ENCODE measurements around the gene CCSER1.
"Not testable (repeated sequence)": the region's sequence is repeated elsewhere in the genome, so short reads cannot be mapped to it uniquely, and the experiment has no call there.

The CCSER1 gene

DNA sequence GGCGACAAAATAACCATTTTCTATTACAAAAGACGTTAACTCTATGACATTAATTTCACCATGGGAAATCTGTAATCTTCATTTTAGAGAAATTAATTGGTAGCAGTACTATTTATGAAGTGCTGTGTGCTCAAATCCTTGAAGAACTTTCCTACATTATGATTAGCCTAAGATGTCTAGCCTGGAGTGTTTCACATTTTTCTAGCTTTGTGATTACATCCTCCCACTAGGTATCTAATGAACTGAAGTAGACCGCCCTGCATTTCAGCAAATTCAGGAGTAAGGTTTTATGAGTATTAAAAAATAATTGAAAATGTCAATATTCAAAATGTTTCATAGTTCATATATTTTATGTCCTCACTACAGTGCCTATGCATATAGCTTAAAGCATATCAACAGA is 713.1 kb downstream of the CCSER1 start:
- DNase-seq (ENCODE audit: low spot score) = no peak

DNA sequence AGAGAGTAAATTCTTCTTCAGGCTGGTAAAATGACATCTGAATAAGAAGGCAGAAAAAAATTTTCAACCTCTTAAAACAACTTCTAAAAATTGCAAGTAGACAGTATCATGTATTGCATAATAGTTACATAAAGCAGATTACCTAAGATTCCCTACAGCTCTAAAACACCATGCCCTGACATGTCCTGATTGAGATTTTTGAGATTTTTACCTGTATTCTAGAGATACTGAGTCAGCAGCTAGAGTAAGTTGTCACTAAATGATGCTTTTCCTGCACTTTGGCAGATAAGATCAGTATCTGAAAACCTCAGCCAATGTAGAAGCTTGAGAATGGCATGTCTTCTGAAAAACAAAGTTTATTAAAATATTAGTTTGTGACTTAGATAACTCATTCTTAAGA is 713.6 kb downstream of the CCSER1 start:
- DNase-seq (ENCODE audit: low spot score) = no peak

DNA sequence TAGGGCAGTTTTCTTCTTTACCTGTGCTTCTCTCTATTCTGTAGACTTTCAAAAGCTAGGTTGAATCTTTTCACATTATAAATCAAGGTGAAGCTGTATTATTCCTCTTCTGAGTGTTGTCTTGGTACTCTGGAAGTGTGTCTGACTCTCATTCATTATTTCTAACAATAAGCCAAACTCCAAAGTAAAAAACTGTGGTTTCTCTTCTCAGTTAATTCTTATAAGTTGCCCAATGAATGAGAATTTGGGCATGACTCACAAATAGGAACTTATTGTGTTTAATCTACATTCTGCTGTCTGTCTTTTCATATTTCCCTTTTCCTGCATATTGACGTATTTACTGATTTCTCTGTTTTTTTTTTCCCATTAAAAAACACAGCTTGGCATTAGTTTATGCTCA is 714.5 kb downstream of the CCSER1 start:
- DNase-seq (ENCODE audit: low spot score) = no peak

DNA sequence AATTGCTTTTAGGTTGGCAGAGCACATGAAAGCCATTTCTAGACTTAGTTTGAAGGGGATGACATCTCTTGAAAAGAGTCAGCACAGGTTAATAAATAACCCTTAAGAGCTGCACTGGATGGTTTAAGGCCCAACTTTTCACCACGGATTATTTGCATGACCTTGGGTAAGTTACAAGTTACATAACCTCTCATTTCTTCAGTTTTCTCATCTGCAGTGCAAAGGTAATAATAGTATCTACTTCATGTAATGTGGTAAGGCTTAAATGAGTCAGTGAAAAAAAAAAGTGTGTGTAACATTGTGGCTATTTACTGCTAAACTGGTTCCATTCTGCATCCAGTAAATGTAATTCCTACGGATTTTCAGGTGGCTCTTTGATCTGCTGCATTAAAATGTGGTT is 715.8 kb downstream of the CCSER1 start:
- DNase-seq (ENCODE audit: low spot score) = no peak

DNA sequence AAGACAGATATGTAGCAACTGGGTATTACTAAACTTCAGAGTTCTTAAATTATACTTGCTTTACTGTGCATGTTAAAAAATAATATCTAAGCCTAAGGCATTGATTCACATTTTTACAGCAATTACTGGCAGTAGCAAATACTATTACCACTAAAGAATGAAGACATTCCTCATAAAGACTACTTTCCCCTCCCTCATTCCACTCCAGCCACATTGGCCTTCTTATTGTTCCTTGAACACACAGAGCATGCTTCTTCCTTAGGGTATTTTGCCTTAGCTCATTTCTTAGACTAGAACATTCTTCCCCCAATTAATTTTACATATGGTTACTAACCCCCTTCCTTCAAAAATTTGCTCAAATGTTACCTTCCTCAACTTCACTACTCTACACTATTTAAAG is 717.0 kb downstream of the CCSER1 start:
- no peak for DNase-seq (ENCODE audit: low spot score)

DNA sequence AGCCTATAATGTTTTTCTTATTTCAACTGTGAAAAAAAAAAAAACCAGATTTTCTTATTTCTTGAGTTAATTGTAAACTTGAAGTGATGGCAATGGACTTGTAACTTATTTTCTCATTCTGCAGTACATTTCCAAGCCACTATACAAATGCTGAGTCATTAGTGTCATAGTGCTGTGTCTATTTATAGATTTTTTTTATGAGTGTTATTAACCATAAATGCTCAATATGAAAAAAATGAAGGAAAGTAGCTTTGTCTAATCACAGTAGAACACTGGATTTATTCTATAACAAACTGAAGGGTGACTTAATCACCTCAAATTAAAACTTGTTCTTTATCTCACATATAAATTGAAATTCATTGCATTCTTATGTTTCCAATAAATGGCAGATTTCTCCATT is 718.6 kb downstream of the CCSER1 start:
- DNase-seq (ENCODE audit: low spot score) = no peak

DNA sequence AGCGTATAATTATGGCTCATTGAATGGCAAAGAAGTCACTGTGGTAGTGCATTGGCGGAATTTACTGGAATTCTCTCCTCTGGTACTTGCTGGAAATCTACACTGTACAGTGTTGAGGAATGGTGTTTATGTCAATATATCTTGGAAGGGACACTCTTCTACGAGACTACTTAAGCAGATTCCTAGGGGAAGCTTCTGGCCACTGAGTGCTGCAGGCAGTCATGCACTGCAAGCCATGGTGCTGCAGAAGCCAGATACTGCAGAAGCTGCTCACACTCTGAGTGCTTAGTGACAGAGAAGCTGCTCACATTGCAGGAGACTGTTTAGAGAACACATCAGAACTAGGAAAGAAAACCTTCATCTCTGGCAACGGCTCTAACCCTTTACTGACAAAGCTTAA is 725.0 kb downstream of the CCSER1 start:
- DNase-seq (ENCODE audit: low spot score) = peak; percentile 38

DNA sequence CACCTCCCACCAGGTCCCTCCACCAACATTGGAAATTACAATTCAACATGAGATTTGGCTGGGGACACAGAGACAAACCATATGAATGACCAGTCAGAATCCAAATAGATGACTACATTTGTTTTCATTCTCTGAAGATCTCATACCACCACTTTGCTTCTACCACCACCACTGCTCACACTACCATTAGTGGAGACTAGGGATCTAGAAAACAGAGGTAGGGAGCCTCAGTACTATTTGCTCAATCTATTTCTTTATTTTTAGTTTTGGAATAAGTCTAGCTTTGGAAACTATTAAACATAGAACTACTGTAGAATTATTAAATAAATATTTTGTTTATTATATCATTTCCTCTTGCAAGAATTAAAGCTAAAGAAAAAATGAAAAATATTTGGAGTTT is 727.9 kb downstream of the CCSER1 start:
- DNase-seq (ENCODE audit: low spot score) = no peak

DNA sequence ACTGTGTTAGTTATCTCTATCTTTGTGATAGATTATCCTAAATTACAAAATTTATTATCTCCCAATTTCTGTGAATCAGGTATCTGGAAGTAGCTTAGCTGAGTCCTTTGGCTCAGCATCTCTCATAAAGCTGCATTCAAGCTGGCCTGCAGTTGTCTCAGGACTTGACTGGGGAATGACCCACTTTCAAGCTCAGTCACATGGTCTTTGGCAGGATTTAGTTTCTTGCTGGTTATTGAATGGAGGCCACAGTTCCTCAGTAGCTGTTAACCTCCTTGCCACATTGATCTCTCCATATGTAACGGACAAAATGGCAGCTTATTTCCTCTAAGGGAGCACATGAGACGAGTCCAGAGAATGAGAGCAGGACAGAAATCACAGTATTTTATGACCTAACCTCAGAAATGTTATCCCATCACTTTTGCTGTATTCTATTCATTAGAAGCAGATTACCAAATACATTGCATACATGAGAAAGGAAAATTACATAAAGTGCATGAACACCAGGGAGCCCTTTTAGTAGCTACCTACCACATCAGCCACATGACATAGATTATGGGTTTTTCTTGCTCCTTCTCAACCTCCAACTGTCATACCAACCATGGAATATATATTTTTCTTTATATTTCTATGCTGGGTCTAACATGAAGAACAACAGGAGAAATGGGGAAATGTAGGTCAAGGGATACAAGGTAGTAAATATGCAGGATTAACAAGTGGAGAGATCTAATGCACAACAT is 730.1 kb downstream of the CCSER1 start:
- DNase-seq (ENCODE audit: low spot score) = no peak

DNA sequence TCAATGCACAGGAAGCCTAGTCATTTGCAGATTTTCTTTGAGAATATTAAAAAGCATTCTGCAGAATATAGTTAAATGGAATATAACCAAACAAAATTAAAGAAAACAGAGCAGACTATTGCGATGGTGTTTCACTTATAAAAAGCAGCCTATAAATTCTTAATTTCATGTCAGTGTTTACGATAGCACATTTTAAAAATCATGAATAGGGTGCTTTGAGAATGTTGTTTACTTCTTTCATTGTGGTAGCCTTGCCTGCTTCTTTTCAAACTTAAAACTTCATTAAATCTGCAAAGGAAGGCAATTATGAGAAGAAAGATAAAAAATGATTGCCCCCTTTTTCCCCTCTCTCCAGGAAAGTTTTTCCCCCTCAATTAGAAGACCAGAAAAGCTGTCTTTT is 748.6 kb downstream of the CCSER1 start:
- DNase-seq (ENCODE audit: low spot score) = no peak

DNA sequence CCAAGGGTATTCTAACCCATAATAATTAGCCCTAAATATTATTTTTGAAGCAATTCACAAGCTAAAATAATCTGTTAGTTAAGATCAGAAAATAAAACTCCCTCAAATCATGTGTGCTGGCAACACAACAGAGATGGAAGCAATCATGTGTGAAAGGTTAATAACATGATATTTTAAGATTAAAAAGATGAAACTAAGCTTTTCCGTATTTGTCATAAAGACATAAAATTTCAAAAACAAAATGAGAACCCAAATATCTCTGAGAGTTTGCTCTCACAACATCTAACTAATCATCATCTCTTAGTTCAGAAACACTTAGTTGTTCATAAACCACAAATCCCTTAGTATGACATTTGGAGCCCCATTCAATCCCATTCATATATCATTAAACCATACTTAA is 749.1 kb downstream of the CCSER1 start:
- no peak for DNase-seq (ENCODE audit: low spot score)

DNA sequence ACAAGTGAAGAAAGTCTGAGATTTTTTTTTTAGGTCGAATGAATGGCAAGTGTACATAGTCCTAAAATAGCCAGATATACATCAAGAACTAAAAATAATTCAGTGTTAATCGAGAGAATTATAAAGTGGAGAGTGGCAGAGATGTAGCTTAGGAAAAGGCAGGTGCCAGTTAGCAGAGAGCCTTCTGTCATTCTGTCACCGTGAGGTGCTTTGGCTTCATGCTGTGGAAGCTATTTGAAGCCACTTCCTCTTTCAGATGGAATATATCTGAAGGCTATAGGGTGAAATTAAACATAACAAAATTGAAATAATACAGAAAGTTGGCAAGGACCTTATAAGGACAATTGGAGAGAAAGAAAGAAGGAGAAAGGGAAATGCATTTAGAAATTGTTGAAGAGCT is 756.3 kb downstream of the CCSER1 start:
- peak; percentile 1 for DNase-seq (ENCODE audit: low spot score)

DNA sequence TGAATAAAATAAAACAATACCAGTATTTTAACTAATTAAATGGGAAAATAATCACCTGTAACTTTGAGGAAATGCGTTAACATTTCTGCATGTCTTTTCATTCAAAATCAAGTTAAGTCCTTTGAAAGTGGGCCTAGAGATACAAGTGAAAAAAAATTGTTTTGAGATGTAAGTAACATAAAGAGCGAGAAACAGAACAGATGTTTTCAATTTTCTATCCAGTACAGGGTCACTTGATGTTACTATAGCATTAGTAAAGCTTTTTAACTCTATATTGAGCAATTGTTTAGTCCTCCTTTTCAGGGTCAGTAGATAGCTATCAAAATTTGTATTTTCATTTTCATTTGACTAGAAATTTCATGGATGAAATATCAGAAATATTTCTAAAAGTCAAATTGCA is 761.4 kb downstream of the CCSER1 start:
- no peak for DNase-seq (ENCODE audit: low spot score)

DNA sequence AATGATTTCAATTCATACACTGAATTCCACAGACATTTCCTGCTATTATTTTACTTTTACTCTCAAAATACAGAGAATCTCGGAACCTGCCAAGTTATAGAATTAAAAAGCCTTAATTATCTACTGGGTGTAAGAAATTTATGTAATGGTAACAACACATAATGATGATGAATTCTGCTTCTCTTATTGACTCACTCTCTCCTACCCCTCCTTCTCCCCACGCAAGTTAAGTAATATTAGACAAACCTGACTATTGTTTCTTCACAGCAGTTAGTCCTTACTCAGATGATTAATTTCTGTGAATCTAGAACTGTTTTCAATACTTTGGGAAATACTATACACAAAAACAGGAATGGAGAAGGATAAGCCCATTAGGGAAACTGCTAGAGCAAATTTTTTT is 762.0 kb downstream of the CCSER1 start:
- DNase-seq (ENCODE audit: low spot score) = no peak

DNA sequence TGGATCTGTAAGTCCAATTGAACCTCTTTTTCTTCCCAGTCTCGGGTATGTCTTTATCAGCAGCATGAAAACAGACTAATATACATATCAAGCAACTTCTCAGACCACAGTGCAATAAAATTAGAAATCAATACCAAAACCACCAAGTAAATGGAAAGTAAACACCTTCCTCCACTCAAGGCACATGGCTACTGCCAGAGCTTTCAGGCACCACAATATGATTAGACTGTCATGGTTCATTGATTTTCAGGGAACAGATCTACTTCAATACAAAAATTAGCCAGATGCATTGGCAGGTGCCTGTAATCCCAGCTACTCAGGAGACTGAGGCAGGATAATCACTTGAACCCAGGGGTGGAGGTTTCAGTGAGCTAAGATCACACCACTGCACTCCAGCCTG is 776.2 kb downstream of the CCSER1 start:
- not testable (repeated sequence) for DNase-seq (ENCODE audit: low spot score)

DNA sequence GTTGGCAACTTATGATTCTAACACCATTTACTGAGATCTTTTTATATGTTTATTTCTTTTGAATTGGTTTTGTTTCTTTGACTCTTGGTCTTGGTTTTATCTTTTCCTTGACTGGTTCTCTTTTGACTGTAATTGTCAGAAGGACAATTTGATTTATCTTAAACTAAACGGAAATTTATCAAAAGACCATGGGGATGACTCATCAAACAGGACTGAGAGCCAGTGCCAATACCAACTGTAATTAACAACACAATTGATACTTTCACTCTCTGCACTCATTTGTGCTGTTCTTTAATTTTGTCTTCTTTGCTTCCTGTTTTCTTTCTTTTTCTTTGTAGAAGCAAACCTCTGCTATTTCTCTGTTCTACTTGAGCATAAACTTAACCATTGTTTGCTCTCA is 776.8 kb downstream of the CCSER1 start:
- no peak for DNase-seq (ENCODE audit: low spot score)

DNA sequence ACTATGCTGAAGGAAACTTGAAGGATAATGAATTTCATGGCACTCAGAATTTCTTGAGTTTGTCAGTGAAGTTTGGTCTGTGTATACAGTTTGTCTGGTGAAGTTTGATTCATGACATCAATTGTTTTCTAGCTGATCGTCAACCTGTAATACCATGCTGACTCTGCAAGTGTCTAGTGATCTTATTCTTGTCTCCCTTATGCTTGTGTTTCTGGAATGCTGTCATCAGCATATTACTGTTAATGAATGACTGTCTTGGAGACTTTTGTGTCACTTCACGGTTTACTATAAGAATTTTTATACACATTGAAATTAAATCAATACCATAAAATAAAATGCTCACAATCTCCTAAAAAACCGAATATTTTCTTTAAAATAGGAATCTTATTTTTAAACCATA is 779.0 kb downstream of the CCSER1 start:
- DNase-seq (ENCODE audit: low spot score) = no peak

DNA sequence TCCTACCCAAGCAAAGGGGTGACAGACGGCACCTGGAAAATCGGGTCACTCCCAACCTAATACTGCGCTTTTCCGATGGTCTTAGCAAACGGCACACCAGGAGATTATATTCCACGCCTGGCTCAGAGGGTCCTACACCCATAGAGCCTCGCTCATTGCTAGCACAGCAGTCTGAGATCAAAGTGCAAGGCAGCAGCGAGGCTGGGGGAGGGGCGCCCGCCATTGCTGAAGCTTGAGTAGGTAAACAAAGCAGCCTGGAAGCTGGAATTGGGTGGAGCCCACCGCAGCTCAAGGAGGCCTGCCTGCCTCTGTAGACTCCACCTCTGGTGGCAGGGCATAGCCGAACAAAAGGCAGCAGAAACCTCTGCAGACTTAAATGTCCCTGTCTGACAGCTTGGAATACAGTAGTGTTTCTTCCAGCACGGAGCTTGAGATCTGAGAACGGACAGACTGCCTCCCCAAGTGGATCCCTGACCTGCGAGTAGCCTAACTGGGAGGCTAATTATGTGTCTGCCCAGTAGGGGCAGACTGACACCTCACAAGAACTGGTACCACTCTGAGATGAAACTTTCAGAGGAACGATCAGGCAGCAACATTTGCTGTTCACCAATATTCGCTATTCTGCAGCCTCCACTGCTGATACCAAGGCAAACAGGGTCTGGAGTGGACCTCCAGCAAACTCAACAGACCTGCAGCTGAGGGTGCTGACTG is 784.7 kb downstream of the CCSER1 start:
- DNase-seq (ENCODE audit: low spot score) = not testable (repeated sequence)

DNA sequence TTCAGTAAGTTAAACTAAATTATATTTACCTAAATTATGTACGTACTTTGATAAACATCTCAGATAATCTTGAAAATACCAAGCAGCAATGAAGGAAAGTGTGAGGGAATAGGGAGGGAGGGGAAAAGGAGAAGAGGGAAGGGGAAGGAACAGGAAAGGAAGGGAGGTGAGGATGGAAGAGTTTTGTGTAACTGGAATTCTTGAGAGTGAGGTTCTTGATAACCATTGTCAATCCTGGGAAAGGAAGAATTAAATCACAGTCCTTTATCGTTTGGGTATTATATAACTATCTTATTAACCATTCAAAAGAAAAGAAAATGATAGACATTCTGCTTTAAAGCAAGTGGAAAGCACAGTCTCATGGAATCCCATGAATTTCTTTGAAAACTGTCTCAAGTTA is 795.0 kb downstream of the CCSER1 start:
- DNase-seq (ENCODE audit: low spot score) = no peak

DNA sequence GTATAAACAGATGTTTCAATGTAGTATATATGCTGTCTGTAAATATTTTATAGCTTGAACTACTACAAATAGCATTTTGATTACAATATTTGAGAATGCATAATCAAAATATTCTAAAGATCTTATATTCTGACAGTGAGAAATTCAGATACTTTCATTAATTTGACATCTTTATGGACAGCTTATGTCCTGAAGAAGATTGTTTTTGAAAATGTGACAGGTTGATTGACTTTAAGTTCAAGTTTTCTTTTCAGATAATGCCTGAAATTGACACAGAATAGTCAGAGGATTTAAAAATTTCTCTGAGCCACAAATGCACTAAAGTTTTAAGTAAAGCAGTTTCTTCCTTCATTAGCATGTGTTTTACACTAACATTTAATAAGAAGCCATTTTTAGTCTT is 799.8 kb downstream of the CCSER1 start:
- no peak for DNase-seq (ENCODE audit: low spot score)

DNA sequence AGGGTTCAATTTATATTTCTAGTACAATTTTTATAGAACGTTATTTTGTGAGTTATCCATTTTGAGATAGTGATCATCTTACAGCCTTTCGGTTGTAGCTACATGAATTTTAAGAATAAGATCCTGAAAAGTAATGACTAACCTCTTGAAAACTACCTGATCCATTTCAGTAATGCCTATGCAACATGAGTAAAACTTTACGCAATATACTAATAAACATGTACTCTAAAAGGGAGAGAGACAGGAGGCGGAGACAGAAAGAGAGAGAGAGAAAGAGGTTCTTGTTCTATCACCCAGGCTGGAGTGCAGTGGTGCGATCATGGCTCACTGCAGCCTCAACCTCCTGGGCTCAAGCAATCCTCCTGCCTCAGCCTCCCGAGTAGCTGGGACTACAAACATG is 816.1 kb downstream of the CCSER1 start:
- no peak for DNase-seq (ENCODE audit: low spot score)

DNA sequence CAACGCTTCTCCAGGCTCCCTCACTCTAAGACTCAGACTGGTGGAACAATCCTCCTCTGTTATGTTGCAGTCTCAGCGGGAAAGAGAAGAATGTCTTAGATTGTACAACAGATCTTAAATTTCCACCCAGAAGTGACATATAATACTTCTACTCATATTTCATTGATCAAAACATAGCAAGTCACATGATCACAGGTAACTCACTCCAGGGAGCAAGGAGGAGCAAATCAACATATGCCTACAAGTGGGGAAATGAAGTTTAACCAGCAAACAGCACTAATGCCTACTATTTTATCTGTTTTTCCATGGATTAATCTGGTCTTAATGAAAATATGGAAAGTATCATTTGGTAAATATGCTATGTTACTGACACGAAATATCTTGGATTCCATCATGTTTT is 819.8 kb downstream of the CCSER1 start:
- no peak for DNase-seq (ENCODE audit: low spot score)

DNA sequence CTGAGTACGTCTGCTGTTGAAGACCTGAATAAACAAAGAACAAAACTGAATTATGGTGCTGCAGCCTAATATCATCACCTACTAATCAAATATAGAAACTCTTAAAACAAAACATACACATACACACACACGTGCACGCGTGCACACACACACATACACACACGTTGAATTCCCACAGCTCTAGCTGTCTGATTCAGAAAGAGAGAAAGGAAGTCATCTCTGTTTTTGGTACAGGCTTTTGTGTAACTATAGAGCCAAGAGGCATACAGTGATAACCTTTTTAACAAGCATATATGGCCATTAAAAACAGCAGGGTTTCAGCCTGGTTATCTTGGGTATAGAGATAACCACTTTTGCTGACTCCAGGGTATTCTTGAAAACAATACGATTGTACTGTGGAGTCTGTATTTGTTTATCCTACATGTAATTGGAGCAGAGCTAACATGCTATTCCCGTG is 823.2 kb downstream of the CCSER1 start:
- DNase-seq (ENCODE audit: low spot score) = no peak

DNA sequence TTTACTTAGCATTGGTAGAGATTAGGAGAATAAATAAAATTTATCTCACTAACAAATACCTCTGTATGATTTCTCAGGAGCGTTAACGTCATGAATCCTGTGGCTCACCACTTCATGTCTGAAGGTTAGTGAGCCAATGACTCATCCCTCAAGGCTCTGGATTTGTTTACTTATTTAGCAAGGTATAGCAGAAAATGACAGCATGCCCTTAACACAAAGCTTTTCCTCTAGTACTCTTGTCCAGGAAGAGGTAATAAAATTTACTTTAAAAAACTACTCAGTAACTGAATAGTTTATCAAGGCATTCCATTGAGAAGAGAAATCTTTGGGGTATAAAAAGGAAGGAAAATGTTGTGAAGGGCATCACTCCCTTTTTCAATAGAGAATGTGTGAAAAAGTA is 823.8 kb downstream of the CCSER1 start:
- no peak for DNase-seq (ENCODE audit: low spot score)
